HG03565 (cell line): ENCODE data around the gene HDAC9.

Experiments used
- ATAC-seq: cut with Tn5 transposase; IDR thresholded peaks from one replicate; pipeline ENCODE4 v1.9.1; 2021; ENCODE audit warnings: mild to moderate bottlenecking, moderate library complexity; ENCODE audit not compliant: unreplicated experiment

HDAC9 gene

GRCh38 chr7:18495412-18496340 is at the start of gene HDAC9:
Gene HDAC9 (plus strand): TSS chr7:18495749. CDS start chr7:18496303, 554 bp downstream.
- peak; percentile 80 for ATAC-seq

GRCh38 chr7:18445916-18446520 is 49.5 kb upstream of the HDAC9 start:
- no peak for ATAC-seq

GRCh38 chr7:18450019-18450418 is 45.5 kb upstream of the HDAC9 start:
- ATAC-seq = no peak

- ATAC-seq = no peak
These were observed 39.9 kb upstream of the HDAC9 start for GRCh38 chr7:18455606-18456005.

- no peak for ATAC-seq
These were observed 37.7 kb upstream of the HDAC9 start for GRCh38 chr7:18457832-18458231.

GRCh38 chr7:18458830-18459229 is 36.7 kb upstream of the HDAC9 start:
- no peak for ATAC-seq

- no peak for ATAC-seq
These were observed 35.9 kb upstream of the HDAC9 start for GRCh38 chr7:18459484-18460245.

- ATAC-seq = peak; percentile 84
These were observed 33.6 kb upstream of the HDAC9 start for GRCh38 chr7:18461785-18462467.

- ATAC-seq = no peak
These were observed 30.7 kb upstream of the HDAC9 start for GRCh38 chr7:18464830-18465229.

GRCh38 chr7:18467011-18467410 is 28.5 kb upstream of the HDAC9 start:
- ATAC-seq = no peak

GRCh38 chr7:18468795-18469194 is 26.8 kb upstream of the HDAC9 start:
- no peak for ATAC-seq

- ATAC-seq = no peak
These were observed 26.2 kb upstream of the HDAC9 start for GRCh38 chr7:18469316-18469715.

GRCh38 chr7:18471476-18472160 is 23.9 kb upstream of the HDAC9 start:
- ATAC-seq = no peak

GRCh38 chr7:18472161-18472483 is 23.4 kb upstream of the HDAC9 start:
- ATAC-seq = no peak

- no peak for ATAC-seq
These were observed 22.4 kb upstream of the HDAC9 start for GRCh38 chr7:18473119-18473518.

- ATAC-seq = no peak
These were observed 20.6 kb upstream of the HDAC9 start for GRCh38 chr7:18474944-18475343.

GRCh38 chr7:18475488-18475887 is 20.1 kb upstream of the HDAC9 start:
- no peak for ATAC-seq

- ATAC-seq = no peak
These were observed 13.8 kb upstream of the HDAC9 start for GRCh38 chr7:18481776-18482175.

GRCh38 chr7:18488049-18488448 is 7.5 kb upstream of the HDAC9 start:
- no peak for ATAC-seq

GRCh38 chr7:18489624-18490023 is 5.9 kb upstream of the HDAC9 start:
- no peak for ATAC-seq

GRCh38 chr7:18491871-18492270 is 3.7 kb upstream of the HDAC9 start:
- ATAC-seq = no peak
